Spleen (tissue), 11 donors: Measurements from ENCODE around the gene PEAK1. TPM values are rescaled to one million over a fixed set of nuclear protein-coding genes. Genes with fewer than 3 reads are reported as not detected.

Source experiments
- DNase-seq: peaks from one replicate; pipeline ENCODE4 v3.0.0-alpha.2; 2020
- H3K27ac ChIP-seq, 8 donors: fragments of 200-600 bp; sonication (generic) in 7 of 8; 1 replicate in 4 of 8; 2 replicates in 4 of 8; pipeline versions ENCODE4 v1.5.0 to v1.8.0; 2016 to 2021; ENCODE audit warnings: inconsistent platforms in 4 of 8, mild to moderate bottlenecking in 4 of 8, moderate library complexity in 1 of 8
- H3K27me3 ChIP-seq, 7 donors: fragments of 200-600 bp; sonication (generic) in 6 of 7; replicated peaks in 1 of 7; 1 replicate in 4 of 7; 2 replicates in 3 of 7; pipeline versions ENCODE4 v1.5.0 to v1.8.0; 2016 to 2021; ENCODE audit warnings: inconsistent platforms in 3 of 7, mild to moderate bottlenecking in 1 of 7
- H3K36me3 ChIP-seq, 6 donors: fragments of 200-600 bp; sonication (generic) in 5 of 6; 1 replicate in 4 of 6; 2 replicates in 2 of 6; pipeline versions ENCODE4 v1.5.0 to v1.8.0; 2016 to 2021; ENCODE audit warnings: inconsistent platforms in 2 of 6
- H3K4me1 ChIP-seq, 6 donors: fragments of 200-600 bp; sonication (generic) in 5 of 6; 1 replicate in 3 of 6; 2 replicates in 3 of 6; pipeline versions ENCODE4 v1.5.0 to v1.8.0; 2016 to 2021; ENCODE audit warnings: inconsistent platforms in 3 of 6
- H3K4me3 ChIP-seq, 8 donors: fragments of 200-600 bp; sonication (generic) in 7 of 8; 1 replicate in 4 of 8; 2 replicates in 4 of 8; pipeline versions ENCODE4 v1.5.0 to v1.8.0; 2016 to 2021; ENCODE audit warnings: inconsistent platforms in 4 of 8, mild to moderate bottlenecking in 4 of 8, moderate library complexity in 2 of 8
- H3K9me3 ChIP-seq, 8 donors: fragments of 200-600 bp; sonication (generic) in 7 of 8; 1 replicate in 4 of 8; 2 replicates in 4 of 8; pipeline versions ENCODE4 v1.5.0 to v1.8.0; 2016 to 2021; ENCODE audit warnings: inconsistent platforms in 4 of 8
- POLR2A ChIP-seq, 3 donors: fragments of 450-650 bp; IDR thresholded peaks; one replicate each; pipeline ENCODE4 v1.5.1; 2017; ENCODE audit warnings: antibody characterized with exemption in 3 of 3, mild to moderate bottlenecking in 1 of 3
- POLR2AphosphoS5 ChIP-seq, 3 donors: sonication (generic); formaldehyde crosslinking; IDR thresholded peaks; one replicate each; pipeline ENCODE4 v1.5.1; 2017; ENCODE audit warnings: antibody characterized with exemption in 3 of 3
- WGBS, 5 donors: extraction: QIAGEN DNeasy Blood & Tissue Kit in 3 of 5; methylation state at CpG; one replicate each; pipeline versions ENCODE4 v1.1.5 to v1.1.7; 2013 to 2018; 5-methylcytosine and 5-hydroxymethylcytosine counted together
- intact Hi-C: fragments of 100-400 bp; cut with DNase I; formaldehyde crosslinking; loops from one replicate; pipeline ENCODE4 v1.15.0; 2023; ENCODE audit warnings: low total_unique reads
- polyA plus RNA-seq, 3 donors: library from polyadenylated mRNA; stranded (reverse); fragments of 200-250 nt; gene quantifications; one replicate each; pipeline ENCODE4 v1.2.1, GENCODE V29; 2013
- total RNA-seq, 7 donors: library from RNA; depleted of rRNA in 3 of 7; stranded (reverse); fragments of >200 nt in 3 of 7; fragmentation: NEBNext Ultra II Directional in 4 of 7; extraction: Animal tissue kit (Norgen Biotek cat#: 25700) in 4 of 7; gene quantifications; one replicate each; pipeline versions ENCODE4 v1.1.0 to v1.2.1, GENCODE V29; 2016 to 2021
- TF ChIP-seq, protein P1 (sequence below), 11 experiments: fragments of 200-600 bp in 7 of 11; fragments of 450-650 bp in 4 of 11; sonication (generic) in 4 of 11; IDR thresholded peaks in 8 of 11; conservative IDR thresholded peaks in 3 of 11; 1 replicate in 7 of 11; 2 replicates in 4 of 11; pipeline versions ENCODE4 v1.4.0 to v1.8.0; 2016 to 2021; ENCODE audit warnings: antibody characterized with exemption in 11 of 11, inconsistent platforms in 4 of 11, mild to moderate bottlenecking in 1 of 11
- donor health status: healthy with polysubstance abuse.
- donor health status: DM: no; HTN: no; CAD: no; lungs with moderate emphysema.
- donor health status: DM: no; HTN: no; CAD: no.
- donor health status: Bipolar disorder and iron deficiency.
- donor health status: healthy.
- donor health status: DM: no; HTN: no; CAD: no.
- donor health status: DM: yes; HTN: yes; CAD: no.

PEAK1 gene
- total and polyA plus RNA-seq, 10 donors = 5.0 to 415 (median 175) TPM

DNA sequence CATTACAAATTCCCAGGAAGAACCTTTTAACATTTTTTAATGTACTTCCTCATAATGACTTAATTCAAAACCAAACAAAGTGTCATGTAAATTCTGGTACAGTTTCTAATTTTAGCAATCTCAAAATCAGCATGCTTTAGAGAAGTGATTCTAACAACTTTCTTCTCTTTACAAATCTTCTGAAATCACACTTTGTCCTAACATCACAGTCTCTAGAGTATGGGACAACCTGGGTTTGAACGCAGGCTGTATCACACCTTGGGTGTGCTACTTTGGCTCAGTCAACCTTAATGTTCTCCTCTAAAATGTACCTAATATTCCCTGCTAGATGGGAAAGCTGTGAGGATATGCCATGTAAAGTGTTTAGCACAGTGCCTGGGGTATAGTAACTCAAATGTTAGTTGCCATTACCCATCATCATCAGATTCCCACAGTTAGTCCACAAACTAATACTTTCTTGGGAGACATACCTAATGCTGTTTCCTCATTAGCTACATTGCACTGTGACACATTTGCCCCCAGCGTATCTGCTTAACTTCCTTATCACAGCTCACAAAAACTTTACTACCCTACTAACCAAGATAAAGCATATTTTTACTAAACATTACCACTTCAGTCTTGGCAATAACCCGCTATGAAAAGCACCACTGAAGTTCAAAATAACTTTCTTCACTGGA lies 352.1 kb downstream of the PEAK1 start:
- Histone ChIP-seq H3K4me1 (peaks cover 7 to 83% (median 62%) of the 10 kb centered on the region in 6 donors), H3K4me3 (peak overlapping the region in 1 of 8 donors; percentile 32), H3K27ac (peak overlapping the region in 7 of 8 donors; percentile 7 to 85 (median 72)), H3K36me3 (no peaks in the 10 kb centered on the region), H3K27me3 (no peaks in the 10 kb centered on the region), H3K9me3 (no peaks in the 10 kb centered on the region)
- TF ChIP-seq, protein P1, sequence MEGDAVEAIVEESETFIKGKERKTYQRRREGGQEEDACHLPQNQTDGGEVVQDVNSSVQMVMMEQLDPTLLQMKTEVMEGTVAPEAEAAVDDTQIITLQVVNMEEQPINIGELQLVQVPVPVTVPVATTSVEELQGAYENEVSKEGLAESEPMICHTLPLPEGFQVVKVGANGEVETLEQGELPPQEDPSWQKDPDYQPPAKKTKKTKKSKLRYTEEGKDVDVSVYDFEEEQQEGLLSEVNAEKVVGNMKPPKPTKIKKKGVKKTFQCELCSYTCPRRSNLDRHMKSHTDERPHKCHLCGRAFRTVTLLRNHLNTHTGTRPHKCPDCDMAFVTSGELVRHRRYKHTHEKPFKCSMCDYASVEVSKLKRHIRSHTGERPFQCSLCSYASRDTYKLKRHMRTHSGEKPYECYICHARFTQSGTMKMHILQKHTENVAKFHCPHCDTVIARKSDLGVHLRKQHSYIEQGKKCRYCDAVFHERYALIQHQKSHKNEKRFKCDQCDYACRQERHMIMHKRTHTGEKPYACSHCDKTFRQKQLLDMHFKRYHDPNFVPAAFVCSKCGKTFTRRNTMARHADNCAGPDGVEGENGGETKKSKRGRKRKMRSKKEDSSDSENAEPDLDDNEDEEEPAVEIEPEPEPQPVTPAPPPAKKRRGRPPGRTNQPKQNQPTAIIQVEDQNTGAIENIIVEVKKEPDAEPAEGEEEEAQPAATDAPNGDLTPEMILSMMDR (IDR thresholded peaks at IDR 0.05 in 8 of 11, conservative IDR thresholded peaks at IDR 0.05 in 3 of 11) = no peak
- peak in 1 of 3 donors; percentile 24 for TF ChIP-seq POLR2AphosphoS5 (IDR thresholded peaks at IDR 0.05)
- DNase-seq = no peak
- 49 to 55% (median 54%) methylated on average over 3 of the region's 3 CpGs for WGBS, 5 donors
- intact Hi-C loops = no loop called here

DNA sequence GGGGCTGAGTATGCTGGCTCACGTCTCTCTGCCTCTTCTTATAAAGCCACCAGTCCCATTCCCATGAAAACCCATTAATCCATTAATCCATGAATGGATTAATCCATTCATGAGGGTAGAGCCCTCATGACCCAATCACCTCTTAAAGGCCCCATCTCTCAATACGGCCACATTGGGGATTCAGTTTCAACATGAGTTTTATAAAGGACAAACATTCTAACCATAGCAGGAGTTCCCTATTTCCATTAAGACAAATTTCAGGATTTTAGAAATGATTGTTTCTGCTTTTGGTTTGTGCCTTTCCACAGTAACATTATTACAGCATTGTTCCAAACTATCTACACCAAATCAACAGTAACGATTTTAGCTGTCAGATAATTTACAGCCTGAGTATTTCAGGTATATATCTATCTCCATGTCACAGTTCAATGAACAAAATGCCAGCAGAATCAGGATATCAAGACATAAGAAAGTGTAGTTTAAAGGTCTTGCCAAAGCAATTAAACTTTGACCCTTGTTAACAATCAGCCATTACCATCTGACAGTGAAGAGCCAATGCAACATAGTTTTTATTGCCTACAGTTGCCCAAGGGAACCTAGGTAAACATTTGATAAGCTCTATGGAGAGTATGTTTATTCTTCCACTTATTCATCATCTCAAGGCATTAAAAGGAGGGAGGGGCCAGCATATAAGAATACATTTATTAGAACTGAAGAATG lies 352.8 kb downstream of the PEAK1 start:
- intact Hi-C loops = no loop called here
- peak overlapping the region in 1 of 8 donors; percentile 32 for H3K4me3 ChIP-seq
- peaks cover 7 to 90% (median 63%) of the 10 kb centered on the region in 6 donors for H3K4me1 ChIP-seq
- no peaks in the 10 kb centered on the region for H3K36me3 ChIP-seq
- DNase-seq = no peak
- 54 to 73% (median 64%) methylated on average over 3 of the region's 3 CpGs for WGBS, 5 donors
- no peak for TF ChIP-seq POLR2A (IDR thresholded peaks at IDR 0.05)
- TF ChIP-seq POLR2AphosphoS5 (IDR thresholded peaks at IDR 0.05) = no peak
- TF ChIP-seq, protein P1 (IDR thresholded peaks at IDR 0.05 in 8 of 11, conservative IDR thresholded peaks at IDR 0.05 in 3 of 11) = no peak
- H3K9me3 ChIP-seq = no peaks in the 10 kb centered on the region
- peak overlapping the region in 6 of 8 donors; percentile 27 to 85 (median 72) for H3K27ac ChIP-seq
- H3K27me3 ChIP-seq = no peaks in the 10 kb centered on the region

DNA sequence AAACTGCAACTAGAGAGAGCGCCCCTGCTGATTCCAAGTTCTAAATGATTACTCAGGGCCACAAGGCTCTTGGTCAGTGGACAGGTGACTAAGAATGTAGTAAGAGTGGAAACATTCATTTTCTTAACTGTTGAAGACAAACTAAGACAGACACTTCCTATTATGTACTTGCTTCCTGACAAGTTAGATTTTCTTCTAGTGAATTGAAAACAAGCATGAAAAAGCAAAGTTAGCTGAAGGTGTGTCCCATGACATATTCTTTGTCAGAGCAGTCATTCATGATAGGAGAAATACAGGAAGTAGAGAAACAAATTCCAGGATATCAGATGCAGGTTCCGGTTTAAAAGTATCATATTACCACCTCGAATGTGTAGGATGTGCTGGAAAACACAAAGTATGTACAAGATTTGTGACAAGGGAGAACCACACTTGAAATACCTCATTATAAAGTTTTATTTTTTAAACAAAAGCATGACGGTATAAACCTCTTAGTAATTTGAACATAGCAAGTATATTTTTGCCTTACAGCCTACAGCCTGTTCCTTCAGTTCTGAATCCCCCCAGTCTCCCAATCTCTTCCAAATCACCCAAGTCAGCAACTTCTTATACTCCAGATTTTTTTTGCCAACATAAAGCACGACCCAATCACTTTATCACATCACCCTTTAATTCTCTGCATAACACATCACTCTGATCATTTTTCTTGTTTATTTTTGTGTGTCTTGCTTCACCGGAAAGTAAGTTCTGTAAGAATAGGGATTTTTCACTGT lies 355.2 kb downstream of the PEAK1 start:
- no peak overlapping the region for H3K4me3 ChIP-seq
- no peak for DNase-seq
- H3K4me1 ChIP-seq = peaks cover 17 to 100% (median 74%) of the 10 kb centered on the region in 6 donors
- no peaks in the 10 kb centered on the region for H3K9me3 ChIP-seq
- no peaks in the 10 kb centered on the region for H3K36me3 ChIP-seq
- H3K27ac ChIP-seq = peak overlapping the region in 1 of 8 donors; percentile 1
- intact Hi-C loops = no loop called here
- H3K27me3 ChIP-seq = no peaks in the 10 kb centered on the region
- no peak for TF ChIP-seq POLR2A (IDR thresholded peaks at IDR 0.05)
- no peak for TF ChIP-seq POLR2AphosphoS5 (IDR thresholded peaks at IDR 0.05)
- TF ChIP-seq, protein P1 (IDR thresholded peaks at IDR 0.05 in 8 of 11, conservative IDR thresholded peaks at IDR 0.05 in 3 of 11) = no peak
- 66 to 72% (median 68%) methylated on average over 6 of the region's 6 CpGs for WGBS, 5 donors
